H7 (cell line): ENCODE results near the gene SDK2. TPM values are rescaled to one million over a fixed set of nuclear protein-coding genes. Genes with fewer than 3 reads are reported as not detected.
A peak's percentile ranks its signal among the peaks of the same experiment; 100 is the strongest.

ENCODE experiments used
- DNase-seq: peaks from one replicate; pipeline ENCODE4 v3.0.0; 2012
- H3K27me3 ChIP-seq: 2 replicates; pipeline ENCODE4 v1.6.0; 2011; ENCODE audit warnings: mild to moderate bottlenecking, low read length; ENCODE audit not compliant: control insufficient read depth, insufficient read depth
- H3K36me3 ChIP-seq: replicated peaks from 2 replicates; pipeline ENCODE4 v1.5.1; 2011; ENCODE audit warnings: low read length; ENCODE audit not compliant: control insufficient read depth, insufficient read depth
- H3K4me3 ChIP-seq: 2 replicates; pipeline ENCODE4 v1.5.1; 2011; ENCODE audit warnings: low read depth, mild to moderate bottlenecking, control low read depth, low read length, moderate library complexity; ENCODE audit not compliant: insufficient read depth
- total RNA-seq: library from RNA; depleted of rRNA; stranded (reverse); fragments of >200 nt; shearing (Covaris generic); gene quantifications from 2 replicates; pipeline ENCODE4 v1.2.3, GENCODE V29; 2014

SDK2 gene
- total RNA-seq, 1 experiment from 2014 or later: 12.1 TPM

- Histone ChIP-seq H3K27me3 (no peaks in the 10 kb centered on the region), H3K36me3 (no peaks in the 10 kb centered on the region), H3K4me3 (no peak overlapping the region)
- DNase-seq: no peak
Observed at GRCh38 chr17:73528679-73529078, 115.6 kb downstream of the SDK2 start.

GRCh38 chr17:73526952-73527351 lies 117.3 kb downstream of the SDK2 start:
- Histone ChIP-seq H3K4me3 (no peak overlapping the region), H3K27me3 (no peaks in the 10 kb centered on the region), H3K36me3 (no peaks in the 10 kb centered on the region)
- no peak for DNase-seq

- no peak for DNase-seq
- H3K4me3 ChIP-seq: no peak overlapping the region
- no peaks in the 10 kb centered on the region for H3K27me3 ChIP-seq
- no peaks in the 10 kb centered on the region for H3K36me3 ChIP-seq
Observed at GRCh38 chr17:73524941-73525679, 119.1 kb downstream of the SDK2 start.

- DNase-seq: no peak
- no peaks in the 10 kb centered on the region for H3K36me3 ChIP-seq
- no peak overlapping the region for H3K4me3 ChIP-seq
- no peaks in the 10 kb centered on the region for H3K27me3 ChIP-seq
Observed at GRCh38 chr17:73522696-73523095, 121.5 kb downstream of the SDK2 start.

GRCh38 chr17:73522107-73522506 lies 122.1 kb downstream of the SDK2 start:
- Histone ChIP-seq H3K36me3 (no peaks in the 10 kb centered on the region), H3K27me3 (no peaks in the 10 kb centered on the region), H3K4me3 (no peak overlapping the region)
- DNase-seq: no peak

- H3K36me3 ChIP-seq: no peaks in the 10 kb centered on the region
- H3K27me3 ChIP-seq: no peaks in the 10 kb centered on the region
- H3K4me3 ChIP-seq: no peak overlapping the region
- DNase-seq: no peak
Observed at GRCh38 chr17:73521376-73521775, 122.9 kb downstream of the SDK2 start.

GRCh38 chr17:73520369-73520761 lies 123.9 kb downstream of the SDK2 start:
- DNase-seq: no peak
- Histone ChIP-seq H3K4me3 (no peak overlapping the region), H3K36me3 (no peaks in the 10 kb centered on the region), H3K27me3 (no peaks in the 10 kb centered on the region)

GRCh38 chr17:73519714-73520368 lies 124.4 kb downstream of the SDK2 start:
- H3K36me3 ChIP-seq: no peaks in the 10 kb centered on the region
- no peak for DNase-seq
- no peak overlapping the region for H3K4me3 ChIP-seq
- H3K27me3 ChIP-seq: no peaks in the 10 kb centered on the region

- no peaks in the 10 kb centered on the region for H3K36me3 ChIP-seq
- no peak for DNase-seq
- no peak overlapping the region for H3K4me3 ChIP-seq
- no peaks in the 10 kb centered on the region for H3K27me3 ChIP-seq
Observed at GRCh38 chr17:73519011-73519410, 125.2 kb downstream of the SDK2 start.

GRCh38 chr17:73516431-73516830 lies 127.8 kb downstream of the SDK2 start:
- Histone ChIP-seq H3K27me3 (no peaks in the 10 kb centered on the region), H3K36me3 (no peaks in the 10 kb centered on the region), H3K4me3 (no peak overlapping the region)
- peak; percentile 66 for DNase-seq

- H3K36me3 ChIP-seq: no peaks in the 10 kb centered on the region
- H3K27me3 ChIP-seq: no peaks in the 10 kb centered on the region
- no peak for DNase-seq
Observed at GRCh38 chr17:73514146-73514863, 129.9 kb downstream of the SDK2 start.

GRCh38 chr17:73513426-73513825 lies 130.8 kb downstream of the SDK2 start:
- no peak for DNase-seq
- Histone ChIP-seq H3K36me3 (no peaks in the 10 kb centered on the region), H3K27me3 (no peaks in the 10 kb centered on the region), H3K4me3 (no peak overlapping the region)

More at GRCh38 chr17:73514146-73514863, 129.9 kb downstream of the SDK2 start:
- H3K4me3 ChIP-seq: no peak overlapping the region

GRCh38 chr17:73511719-73512115 lies 132.5 kb downstream of the SDK2 start:
- H3K27me3 ChIP-seq: no peaks in the 10 kb centered on the region
- H3K36me3 ChIP-seq: no peaks in the 10 kb centered on the region
- H3K4me3 ChIP-seq: no peak overlapping the region
- DNase-seq: no peak

- no peaks in the 10 kb centered on the region for H3K27me3 ChIP-seq
- no peak for DNase-seq
- H3K36me3 ChIP-seq: no peaks in the 10 kb centered on the region
- no peak overlapping the region for H3K4me3 ChIP-seq
Observed at GRCh38 chr17:73510981-73511718, 133.1 kb downstream of the SDK2 start.
